HEK293 (cell line): Measurements from ENCODE around the gene TMEM213.

Experiments
- CTCF ChIA-PET: fragments of 350-600 bp; formaldehyde crosslinking; extraction: SDS; loops from one replicate; lab custom pipeline; 2021; ENCODE audit warnings: antibody characterized with exemption; lab: Yijun Ruan, JAX
- POLR2A ChIA-PET: fragments of 300-600 bp; formaldehyde crosslinking; extraction: SDS; loops from one replicate; lab custom pipeline; 2020; ENCODE audit warnings: antibody characterized with exemption, inconsistent platforms; lab: Yijun Ruan, JAX
- H3K27ac ChIP-seq: fragments of 200-500 bp; sonication (Bioruptor generic); 2 replicates; pipeline ENCODE4 v1.5.1; 2014; ENCODE audit warnings: low read depth, low read length, control low read depth, inconsistent platforms; ENCODE audit errors: extremely low read depth
- H3K36me3 ChIP-seq, 2 experiments: fragments of 200-500 bp in 1 of 2; sonication (Bioruptor generic) in 1 of 2; 1 replicate in 1 of 2; 2 replicates in 1 of 2; pipeline ENCODE4 v1.5.1; 2014 to 2017; ENCODE audit warnings: inconsistent platforms in 2 of 2, low read length in 2 of 2; ENCODE audit not compliant: control insufficient read depth in 2 of 2, insufficient read depth in 1 of 2
- H3K4me1 ChIP-seq: fragments of 200-500 bp; sonication (Bioruptor generic); 2 replicates; pipeline ENCODE4 v1.5.1; 2014; ENCODE audit warnings: mild to moderate bottlenecking, low read length, inconsistent platforms; ENCODE audit not compliant: control insufficient read depth, insufficient read depth
- H3K4me3 ChIP-seq: 2 replicates; pipeline ENCODE4 v1.5.1; 2011; ENCODE audit warnings: low read depth, mild to moderate bottlenecking, control low read depth, low read length, moderate library complexity
- H3K9me3 ChIP-seq: fragments of 200-500 bp; sonication (Bioruptor generic); 2 replicates; pipeline ENCODE4 v1.5.1; 2014; ENCODE audit warnings: low read depth, low read length, inconsistent platforms; ENCODE audit not compliant: control insufficient read depth, insufficient read depth
- BCL6B ChIP-seq: fragments of 450-650 bp; formaldehyde crosslinking; IDR thresholded peaks from 2 replicates; pipeline ENCODE4 v1.5.1; 2017; ENCODE audit warnings: missing biosample characterization, missing genetic modification characterization
- GLIS1 ChIP-seq: fragments of 450-650 bp; formaldehyde crosslinking; IDR thresholded peaks from 2 replicates; pipeline ENCODE4 v1.5.1; 2016; ENCODE audit warnings: missing biosample characterization, missing genetic modification characterization
- PRDM1 ChIP-seq: fragments of 450-650 bp; formaldehyde crosslinking; IDR thresholded peaks from 2 replicates; pipeline ENCODE4; 2016; ENCODE audit warnings: missing biosample characterization, missing genetic modification characterization
- TSHZ1 ChIP-seq: fragments of 450-650 bp; formaldehyde crosslinking; IDR thresholded peaks from 2 replicates; pipeline ENCODE4 v1.5.1; 2016; ENCODE audit warnings: missing biosample characterization, missing genetic modification characterization, borderline replicate concordance
- ZFP41 ChIP-seq: fragments of 450-650 bp; formaldehyde crosslinking; IDR thresholded peaks from 2 replicates; pipeline ENCODE4 v1.5.1; 2016; ENCODE audit warnings: missing biosample characterization, missing genetic modification characterization, borderline replicate concordance
- ZNF140 ChIP-seq: fragments of 450-650 bp; formaldehyde crosslinking; IDR thresholded peaks from 2 replicates; pipeline ENCODE4 v1.5.1; 2016; ENCODE audit warnings: missing biosample characterization, missing genetic modification characterization
- ZNF146 ChIP-seq: fragments of 450-650 bp; formaldehyde crosslinking; IDR thresholded peaks from 2 replicates; pipeline ENCODE4 v1.5.1; 2016; ENCODE audit warnings: missing biosample characterization, missing genetic modification characterization
- ZNF157 ChIP-seq: fragments of 450-650 bp; formaldehyde crosslinking; IDR thresholded peaks from 2 replicates; pipeline ENCODE4 v1.5.1; 2016; ENCODE audit warnings: missing biosample characterization, missing genetic modification characterization
- ZNF223 ChIP-seq: fragments of 450-650 bp; formaldehyde crosslinking; IDR thresholded peaks from 2 replicates; pipeline ENCODE4 v1.5.1; 2016; ENCODE audit warnings: missing biosample characterization, missing genetic modification characterization
- ZNF292 ChIP-seq: fragments of 450-650 bp; formaldehyde crosslinking; IDR thresholded peaks from 2 replicates; pipeline ENCODE4 v1.5.1; 2016; ENCODE audit warnings: low read depth, missing biosample characterization, missing genetic modification characterization, borderline replicate concordance
- ZNF391 ChIP-seq: fragments of 450-650 bp; formaldehyde crosslinking; IDR thresholded peaks from 2 replicates; pipeline ENCODE4 v1.5.1; 2016; ENCODE audit warnings: low read depth, missing biosample characterization, missing genetic modification characterization, borderline replicate concordance
- ZNF404 ChIP-seq: fragments of 450-650 bp; formaldehyde crosslinking; IDR thresholded peaks from 2 replicates; pipeline ENCODE4 v1.5.1; 2017; ENCODE audit warnings: missing biosample characterization, missing genetic modification characterization
- ZNF426 ChIP-seq: fragments of 450-650 bp; formaldehyde crosslinking; IDR thresholded peaks from 2 replicates; pipeline ENCODE4 v1.5.1; 2017; ENCODE audit warnings: missing biosample characterization, missing genetic modification characterization, mild to moderate bottlenecking, inconsistent platforms, moderate library complexity
- ZNF48 ChIP-seq: fragments of 450-650 bp; formaldehyde crosslinking; IDR thresholded peaks from 2 replicates; pipeline ENCODE4 v1.5.1; 2016; ENCODE audit warnings: missing biosample characterization, missing genetic modification characterization
- ZNF580 ChIP-seq: fragments of 450-650 bp; formaldehyde crosslinking; IDR thresholded peaks from 2 replicates; pipeline ENCODE4 v1.5.1; 2016; ENCODE audit warnings: missing biosample characterization, missing genetic modification characterization
- ZNF843 ChIP-seq: fragments of 450-650 bp; formaldehyde crosslinking; IDR thresholded peaks from 2 replicates; pipeline ENCODE4 v1.5.1; 2016; ENCODE audit warnings: missing biosample characterization, missing genetic modification characterization
- TF ChIP-seq, protein P1 (sequence below): fragments of 450-650 bp; formaldehyde crosslinking; IDR thresholded peaks from 2 replicates; pipeline ENCODE4 v1.5.1; 2017; ENCODE audit warnings: missing biosample characterization, missing genetic modification characterization
- TF ChIP-seq, protein P2 (sequence below): fragments of 450-650 bp; formaldehyde crosslinking; IDR thresholded peaks from 2 replicates; pipeline ENCODE4 v1.5.1; 2016; ENCODE audit warnings: missing biosample characterization, missing genetic modification characterization
- TF ChIP-seq, protein P3 (sequence below): fragments of 450-650 bp; formaldehyde crosslinking; IDR thresholded peaks from 2 replicates; pipeline ENCODE4 v1.5.1; 2016; ENCODE audit warnings: missing biosample characterization, missing genetic modification characterization, low read depth

Gene TMEM213

GRCh38 chr7:138848056-138848980, 50.5 kb downstream of the TMEM213 start:
- TF ChIP-seq ZNF843 (tag by site-specific recombination) (no peak), ZNF48 (tag by site-specific recombination) (no peak), TSHZ1 (tag by site-specific recombination) (no peak), GLIS1 (tag by site-specific recombination) (no peak), BCL6B (tag by site-specific recombination) (0 out of 2 replicates have a peak, but pooled peaks have one; percentile 18), ZNF140 (no peak), ZFP41 (tag by site-specific recombination) (no peak)
- TF ChIP-seq, protein P1, sequence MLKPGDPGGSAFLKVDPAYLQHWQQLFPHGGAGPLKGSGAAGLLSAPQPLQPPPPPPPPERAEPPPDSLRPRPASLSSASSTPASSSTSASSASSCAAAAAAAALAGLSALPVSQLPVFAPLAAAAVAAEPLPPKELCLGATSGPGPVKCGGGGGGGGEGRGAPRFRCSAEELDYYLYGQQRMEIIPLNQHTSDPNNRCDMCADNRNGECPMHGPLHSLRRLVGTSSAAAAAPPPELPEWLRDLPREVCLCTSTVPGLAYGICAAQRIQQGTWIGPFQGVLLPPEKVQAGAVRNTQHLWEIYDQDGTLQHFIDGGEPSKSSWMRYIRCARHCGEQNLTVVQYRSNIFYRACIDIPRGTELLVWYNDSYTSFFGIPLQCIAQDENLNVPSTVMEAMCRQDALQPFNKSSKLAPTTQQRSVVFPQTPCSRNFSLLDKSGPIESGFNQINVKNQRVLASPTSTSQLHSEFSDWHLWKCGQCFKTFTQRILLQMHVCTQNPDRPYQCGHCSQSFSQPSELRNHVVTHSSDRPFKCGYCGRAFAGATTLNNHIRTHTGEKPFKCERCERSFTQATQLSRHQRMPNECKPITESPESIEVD (tag by site-specific recombination): 0 out of 2 replicates have a peak, but pooled peaks have one; percentile 5
- TF ChIP-seq, protein P2, sequence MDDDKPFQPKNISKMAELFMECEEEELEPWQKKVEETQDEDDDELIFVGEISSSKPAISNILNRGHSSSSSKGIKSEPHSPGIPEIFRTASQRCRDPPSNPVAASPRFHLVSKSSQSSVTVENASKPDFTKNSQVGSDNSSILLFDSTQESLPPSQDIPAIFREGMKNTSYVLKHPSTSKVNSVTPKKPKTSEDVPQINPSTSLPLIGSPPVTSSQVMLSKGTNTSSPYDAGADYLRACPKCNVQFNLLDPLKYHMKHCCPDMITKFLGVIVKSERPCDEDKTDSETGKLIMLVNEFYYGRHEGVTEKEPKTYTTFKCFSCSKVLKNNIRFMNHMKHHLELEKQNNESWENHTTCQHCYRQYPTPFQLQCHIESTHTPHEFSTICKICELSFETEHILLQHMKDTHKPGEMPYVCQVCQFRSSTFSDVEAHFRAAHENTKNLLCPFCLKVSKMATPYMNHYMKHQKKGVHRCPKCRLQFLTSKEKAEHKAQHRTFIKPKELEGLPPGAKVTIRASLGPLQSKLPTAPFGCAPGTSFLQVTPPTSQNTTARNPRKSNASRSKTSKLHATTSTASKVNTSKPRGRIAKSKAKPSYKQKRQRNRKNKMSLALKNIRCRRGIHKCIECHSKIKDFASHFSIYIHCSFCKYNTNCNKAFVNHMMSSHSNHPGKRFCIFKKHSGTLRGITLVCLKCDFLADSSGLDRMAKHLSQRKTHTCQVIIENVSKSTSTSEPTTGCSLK: no peak
- TF ChIP-seq, protein P3, sequence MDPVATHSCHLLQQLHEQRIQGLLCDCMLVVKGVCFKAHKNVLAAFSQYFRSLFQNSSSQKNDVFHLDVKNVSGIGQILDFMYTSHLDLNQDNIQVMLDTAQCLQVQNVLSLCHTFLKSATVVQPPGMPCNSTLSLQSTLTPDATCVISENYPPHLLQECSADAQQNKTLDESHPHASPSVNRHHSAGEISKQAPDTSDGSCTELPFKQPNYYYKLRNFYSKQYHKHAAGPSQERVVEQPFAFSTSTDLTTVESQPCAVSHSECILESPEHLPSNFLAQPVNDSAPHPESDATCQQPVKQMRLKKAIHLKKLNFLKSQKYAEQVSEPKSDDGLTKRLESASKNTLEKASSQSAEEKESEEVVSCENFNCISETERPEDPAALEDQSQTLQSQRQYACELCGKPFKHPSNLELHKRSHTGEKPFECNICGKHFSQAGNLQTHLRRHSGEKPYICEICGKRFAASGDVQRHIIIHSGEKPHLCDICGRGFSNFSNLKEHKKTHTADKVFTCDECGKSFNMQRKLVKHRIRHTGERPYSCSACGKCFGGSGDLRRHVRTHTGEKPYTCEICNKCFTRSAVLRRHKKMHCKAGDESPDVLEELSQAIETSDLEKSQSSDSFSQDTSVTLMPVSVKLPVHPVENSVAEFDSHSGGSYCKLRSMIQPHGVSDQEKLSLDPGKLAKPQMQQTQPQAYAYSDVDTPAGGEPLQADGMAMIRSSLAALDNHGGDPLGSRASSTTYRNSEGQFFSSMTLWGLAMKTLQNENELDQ (tag by site-specific recombination): no peak
- TF ChIP-seq, all 188 proteins: peak for 2
- Histone ChIP-seq H3K9me3 (no peaks in the 10 kb centered on the region), H3K36me3 (peaks cover 0 to 22% of the 10 kb centered on the region in 2 experiments; a peak in 1 of 3 replicates), H3K27ac (no peak overlapping the region), H3K4me1 (no peaks in the 10 kb centered on the region), H3K4me3 (no peak overlapping the region)
- CTCF ChIA-PET: interaction anchor here (1.0 kb wide), 1 partner anchor 226 kb away, joined by 3 read pairs; no protein-coding TSS in a partner anchor
- POLR2A ChIA-PET: no interaction called here

- Histone ChIP-seq H3K36me3 (peaks cover 0 to 17% of the 10 kb centered on the region in 2 experiments; a peak in 1 of 3 replicates), H3K27ac (no peak overlapping the region), H3K4me3 (no peak overlapping the region), H3K4me1 (no peaks in the 10 kb centered on the region), H3K9me3 (no peaks in the 10 kb centered on the region)
- ChIA-PET POLR2A (no interaction called here), CTCF (no interaction called here)
- TF ChIP-seq ZNF404 (tag by site-specific recombination) (no peak), ZNF223 (tag by site-specific recombination) (no peak), ZNF426 (tag by site-specific recombination) (no peak), ZNF292 (tag by site-specific recombination) (no peak), PRDM1 (tag by site-specific recombination) (no peak), ZNF580 (tag by site-specific recombination) (peak; percentile 69; the same call in 1 of the 2 replicates), ZNF157 (tag by site-specific recombination) (no peak), ZNF146 (tag by site-specific recombination) (peak; percentile 96), ZNF391 (tag by site-specific recombination) (no peak)
- TF ChIP-seq, protein P1 (tag by site-specific recombination): no peak
Observed at GRCh38 chr7:138849701-138850100, 51.9 kb downstream of the TMEM213 start.
